ENCODE measurements around the gene SMC2. TPM values are rescaled to one million over a fixed set of nuclear protein-coding genes. Genes with fewer than 3 reads are reported as not detected.

SMC2 gene
- total and polyA plus RNA-seq, 2 donors (not counting 3 experiments of a cell fraction or from before 2014, with no cell fraction given) = 5.3 to 34.1 TPM

DNA sequence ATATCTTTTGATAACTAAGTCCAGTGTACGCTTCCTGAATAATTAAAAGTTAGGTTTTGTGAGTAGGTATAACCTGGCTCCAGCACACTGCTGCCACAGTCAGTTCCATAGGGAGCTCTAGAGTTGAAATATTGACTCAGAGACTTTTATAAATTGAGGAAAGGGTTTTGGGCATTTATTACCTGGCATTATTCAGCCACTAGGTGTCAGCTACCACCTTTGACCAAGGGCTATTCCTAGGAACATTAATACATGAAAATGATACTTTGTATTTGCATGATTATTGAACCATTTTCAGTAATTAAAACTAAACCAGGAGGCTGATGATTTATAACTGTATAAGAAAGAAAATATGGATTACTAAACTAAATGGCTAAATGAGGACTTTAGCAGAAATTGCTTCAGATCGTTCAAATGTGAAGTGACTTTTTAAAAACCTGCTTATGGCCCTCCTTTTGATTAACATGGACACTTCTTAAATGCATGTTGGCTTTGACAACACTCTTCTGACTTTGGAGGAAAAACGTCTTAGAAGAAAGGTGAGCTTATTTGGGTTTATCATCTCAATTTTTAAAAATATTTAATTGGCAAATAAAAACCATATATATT is 83.0 kb downstream of the SMC2 start:
- intact Hi-C loops (cut with micrococcal nuclease) (loop anchor here (2.0 kb wide), 3 partner anchors 210 to 566 kb away; no protein-coding TSS in a partner anchor), dilution Hi-C loops (cut with MboI; ENCODE audit: extremely low pct_ligation_motif_present, low sequenced_read_pairs) (no loop called here)
- Histone ChIP-seq H4K20me1 (replicated peaks; ENCODE audit: control insufficient read depth, extremely low read depth, insufficient read depth, low read length) (no peaks in the 10 kb centered on the region), H3K9me3 (replicated peaks; ENCODE audit: control insufficient read depth, insufficient read depth, low read length) (no peaks in the 10 kb centered on the region), H3K27ac (ENCODE audit: insufficient read depth, low read depth, low read length) (no peak overlapping the region), H3K79me2 (ENCODE audit: control insufficient read depth, insufficient read depth, low read length) (no peaks in the 10 kb centered on the region), H3K4me3 (replicated peaks in 1 of 3; ENCODE audit: insufficient read depth in 1 of 3, low read depth in 1 of 3, low read length in 3 of 3) (no peak overlapping the region), H3K4me2 (ENCODE audit: insufficient read depth, low read length) (no peak overlapping the region), H3K27me3 (ENCODE audit: control insufficient read depth in 2 of 2, insufficient read depth in 2 of 2, low read length in 2 of 2) (no peaks in the 10 kb centered on the region), H3K36me3 (ENCODE audit: control insufficient read depth in 2 of 2, extremely low read depth in 1 of 2, insufficient read depth in 2 of 2, low read length in 2 of 2) (no peaks in the 10 kb centered on the region), H2AFZ (ENCODE audit: low read depth, low read length) (no peak overlapping the region), H3K4me1 (ENCODE audit: control insufficient read depth, extremely low read depth, insufficient read depth, low read length) (no peaks in the 10 kb centered on the region), H3K9ac (replicated peaks; ENCODE audit: extremely low read depth, insufficient read depth, low read length) (no peak overlapping the region), H3K9me1 (replicated peaks; ENCODE audit: control insufficient read depth, extremely low read depth, insufficient read depth, low read length) (no peaks in the 10 kb centered on the region)
- peak; percentile 44 for FAIRE-seq
- peak; percentile 14 for DNase-seq (ENCODE audit: low read depth, low spot score)
- ChIA-PET CTCF (interaction anchor here (0.8 to 3.0 kb wide), 4 partner anchors 209 to 566 kb away, joined by 3 to 26 read pairs (median 6); no protein-coding TSS in a partner anchor), POLR2A (no interaction called here)
- TF ChIP-seq CTCF (IDR thresholded peaks at IDR 0.05; ENCODE audit: extremely low read depth in 1 of 2, insufficient read depth in 1 of 2, low read depth in 1 of 2, low read length in 2 of 2) = peak; percentile 14 to 15
- TF ChIP-seq POLR2A (IDR thresholded peaks at IDR 0.05; ENCODE audit: low read depth, low read length) = no peak
- BruUV-seq (replicated peaks) = no TSS peak

DNA sequence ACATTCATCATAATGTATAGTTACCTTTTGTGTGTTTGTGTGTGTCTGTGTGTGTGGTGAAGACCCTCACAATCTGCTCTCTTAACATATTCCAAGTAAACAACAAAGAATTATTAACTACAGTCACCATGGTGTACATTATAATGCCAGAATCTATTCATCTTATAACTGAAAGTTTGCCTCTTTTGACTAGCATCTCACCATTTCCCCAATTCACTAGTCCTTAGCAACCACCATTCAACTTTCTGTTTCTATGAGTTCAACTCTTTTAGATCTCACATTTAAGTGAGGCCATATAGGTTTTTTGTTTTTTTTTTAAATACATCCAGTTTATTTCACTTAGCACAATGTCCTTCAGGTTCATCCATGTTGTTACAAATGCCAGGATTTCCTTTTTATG is 83.6 kb downstream of the SMC2 start:
- POLR2A ChIA-PET = no interaction called here
- no peak overlapping the region for H2AFZ ChIP-seq (ENCODE audit: low read depth, low read length)
- H3K9me3 ChIP-seq (replicated peaks; ENCODE audit: control insufficient read depth, insufficient read depth, low read length) = no peaks in the 10 kb centered on the region
- H3K79me2 ChIP-seq (ENCODE audit: control insufficient read depth, insufficient read depth, low read length) = no peaks in the 10 kb centered on the region
- no peaks in the 10 kb centered on the region for H3K27me3 ChIP-seq (ENCODE audit: control insufficient read depth in 2 of 2, insufficient read depth in 2 of 2, low read length in 2 of 2)
- no peak for TF ChIP-seq JUN (IDR thresholded peaks at IDR 0.05; ENCODE audit: borderline replicate concordance, insufficient read depth, insufficient read length, low read depth)
- no peak for TF ChIP-seq EZH2 (IDR thresholded peaks at IDR 0.05; ENCODE audit: borderline replicate concordance, low read depth, low read length, severe bottlenecking)
- TF ChIP-seq, protein P1, sequence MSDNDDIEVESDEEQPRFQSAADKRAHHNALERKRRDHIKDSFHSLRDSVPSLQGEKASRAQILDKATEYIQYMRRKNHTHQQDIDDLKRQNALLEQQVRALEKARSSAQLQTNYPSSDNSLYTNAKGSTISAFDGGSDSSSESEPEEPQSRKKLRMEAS (IDR thresholded peaks at IDR 0.05; ENCODE audit: insufficient read depth, insufficient read length) = no peak
- no peak for TF ChIP-seq MYC (IDR thresholded peaks at IDR 0.05; ENCODE audit: low read depth, low read length)
- no peak for TF ChIP-seq GATA2 (IDR thresholded peaks at IDR 0.05; ENCODE audit: insufficient read depth, insufficient read length, low read depth, low read length)
- no peak for TF ChIP-seq FOS (IDR thresholded peaks at IDR 0.05; ENCODE audit: borderline replicate concordance, insufficient read depth, low read length)
- TF ChIP-seq CTCF (IDR thresholded peaks at IDR 0.05; ENCODE audit: extremely low read depth in 1 of 2, insufficient read depth in 1 of 2, low read depth in 1 of 2, low read length in 2 of 2) = no peak
- no peak for TF ChIP-seq POLR2AphosphoS5 (IDR thresholded peaks at IDR 0.05; ENCODE audit: insufficient read depth, low read depth, low read length)
- TF ChIP-seq POLR2A (IDR thresholded peaks at IDR 0.05; ENCODE audit: low read depth, low read length) = no peak
- no peak overlapping the region for H3K9ac ChIP-seq (replicated peaks; ENCODE audit: extremely low read depth, insufficient read depth, low read length)
- dilution Hi-C loops (cut with MboI; ENCODE audit: extremely low pct_ligation_motif_present, low sequenced_read_pairs) = no loop called here
- FAIRE-seq (no peak), DNase-seq (ENCODE audit: low read depth, low spot score) (no peak)
- intact Hi-C loops (cut with micrococcal nuclease) = loop anchor here (2.0 kb wide), 3 partner anchors 209 to 565 kb away; no protein-coding TSS in a partner anchor
- BruUV-seq (replicated peaks) = no TSS peak
- H3K4me1 ChIP-seq (ENCODE audit: control insufficient read depth, extremely low read depth, insufficient read depth, low read length) = no peaks in the 10 kb centered on the region
- H3K36me3 ChIP-seq (ENCODE audit: control insufficient read depth in 2 of 2, extremely low read depth in 1 of 2, insufficient read depth in 2 of 2, low read length in 2 of 2) = no peaks in the 10 kb centered on the region
- CTCF ChIA-PET = interaction anchor here (2.2 to 3.0 kb wide), 2 partner anchors 209 to 566 kb away, joined by 10 to 26 read pairs; no protein-coding TSS in a partner anchor
- H3K9me1 ChIP-seq (replicated peaks; ENCODE audit: control insufficient read depth, extremely low read depth, insufficient read depth, low read length) = no peaks in the 10 kb centered on the region
- no peak overlapping the region for H3K4me2 ChIP-seq (ENCODE audit: insufficient read depth, low read length)
- H4K20me1 ChIP-seq (replicated peaks; ENCODE audit: control insufficient read depth, extremely low read depth, insufficient read depth, low read length) = no peaks in the 10 kb centered on the region
- H3K4me3 ChIP-seq (replicated peaks in 1 of 3; ENCODE audit: insufficient read depth in 1 of 3, low read depth in 1 of 3, low read length in 3 of 3) = no peak overlapping the region
- no peak overlapping the region for H3K27ac ChIP-seq (ENCODE audit: insufficient read depth, low read depth, low read length)

Data from endothelial cell of umbilical vein (primary cell).